ENCODE data around the gene KTI12. TPM values are rescaled to one million over a fixed set of nuclear protein-coding genes. Genes with fewer than 3 reads are reported as not detected.

KTI12 gene
- total and polyA plus RNA-seq, 9 donors = 7.1 to 14.1 (median 11.4) TPM

DNA sequence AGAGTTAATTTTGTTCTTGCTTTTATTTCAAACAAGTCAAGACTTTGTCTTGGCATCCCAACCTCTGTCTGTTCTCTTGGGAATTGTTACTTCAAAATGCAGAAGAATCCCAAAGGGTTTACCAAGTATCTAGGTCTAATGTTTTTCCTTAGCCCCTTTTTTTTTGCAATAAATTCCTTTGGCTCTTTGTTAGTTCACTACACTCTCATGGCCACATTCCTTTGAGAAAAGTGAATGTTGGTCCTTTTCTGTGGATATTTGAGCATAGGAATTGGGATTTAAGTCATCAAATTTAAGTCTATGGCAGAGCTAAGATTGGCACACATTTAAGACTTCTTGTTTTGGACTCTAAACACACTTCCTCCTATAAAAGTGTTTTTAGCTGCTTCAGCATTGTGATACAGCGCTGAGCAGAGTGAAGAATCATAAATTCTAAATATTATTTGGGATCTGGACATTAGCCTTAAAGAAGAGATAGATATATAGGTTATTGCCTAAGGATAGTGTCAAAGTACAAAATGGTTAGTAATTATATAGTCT is 24.3 kb upstream of the KTI12 start:
- H3K27ac ChIP-seq = no peak overlapping the region
- intact Hi-C loops (cut with DNase I) = no loop called here

DNA sequence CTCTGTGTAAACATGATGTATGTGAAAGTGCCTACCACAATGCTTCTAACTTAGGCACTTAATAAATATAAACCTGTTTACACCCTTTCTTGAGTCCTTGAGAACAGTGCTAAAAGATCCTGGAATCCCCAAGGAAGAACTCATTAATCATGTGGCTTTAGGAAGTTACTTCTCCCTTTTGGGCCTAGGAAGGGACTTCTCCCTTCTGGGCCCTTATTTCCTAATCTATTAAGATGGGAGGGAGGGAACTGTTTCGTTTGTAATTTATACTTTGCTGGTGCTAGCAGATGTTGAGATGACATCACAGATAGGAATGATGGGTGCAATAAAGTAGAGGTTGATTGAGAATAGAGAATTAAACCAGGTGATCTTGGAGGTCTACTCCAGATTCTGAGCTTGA is 23.6 kb upstream of the KTI12 start:
- intact Hi-C loops (cut with DNase I) = no loop called here
- Histone ChIP-seq H3K27me3 (no peaks in the 10 kb centered on the region), H3K36me3 (no peaks in the 10 kb centered on the region), H3K4me1 (ENCODE audit: insufficient read depth) (peaks cover 7% of the 10 kb centered on the region), H3K4me3 (peak overlapping the region; percentile 94), H3K9me3 (no peaks in the 10 kb centered on the region), H3K27ac (peak overlapping the region in 1 of 2 donors; percentile 83)
- WGBS, 3 donors = 5 to 14% (median 5%) methylated on average over 1 of the region's 1 CpG
- DNase-seq = no peak
- TF ChIP-seq, protein P1, sequence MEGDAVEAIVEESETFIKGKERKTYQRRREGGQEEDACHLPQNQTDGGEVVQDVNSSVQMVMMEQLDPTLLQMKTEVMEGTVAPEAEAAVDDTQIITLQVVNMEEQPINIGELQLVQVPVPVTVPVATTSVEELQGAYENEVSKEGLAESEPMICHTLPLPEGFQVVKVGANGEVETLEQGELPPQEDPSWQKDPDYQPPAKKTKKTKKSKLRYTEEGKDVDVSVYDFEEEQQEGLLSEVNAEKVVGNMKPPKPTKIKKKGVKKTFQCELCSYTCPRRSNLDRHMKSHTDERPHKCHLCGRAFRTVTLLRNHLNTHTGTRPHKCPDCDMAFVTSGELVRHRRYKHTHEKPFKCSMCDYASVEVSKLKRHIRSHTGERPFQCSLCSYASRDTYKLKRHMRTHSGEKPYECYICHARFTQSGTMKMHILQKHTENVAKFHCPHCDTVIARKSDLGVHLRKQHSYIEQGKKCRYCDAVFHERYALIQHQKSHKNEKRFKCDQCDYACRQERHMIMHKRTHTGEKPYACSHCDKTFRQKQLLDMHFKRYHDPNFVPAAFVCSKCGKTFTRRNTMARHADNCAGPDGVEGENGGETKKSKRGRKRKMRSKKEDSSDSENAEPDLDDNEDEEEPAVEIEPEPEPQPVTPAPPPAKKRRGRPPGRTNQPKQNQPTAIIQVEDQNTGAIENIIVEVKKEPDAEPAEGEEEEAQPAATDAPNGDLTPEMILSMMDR (IDR thresholded peaks at IDR 0.05) = no peak
- no peak for TF ChIP-seq POLR2A (IDR thresholded peaks at IDR 0.05)
- TF ChIP-seq EP300 (IDR thresholded peaks at IDR 0.05) = no peak

More for the DNA sequence above, 24.3 kb upstream of the KTI12 start:
- Histone ChIP-seq H3K36me3 (no peaks in the 10 kb centered on the region), H3K4me3 (no peak overlapping the region), H3K9me3 (no peaks in the 10 kb centered on the region), H3K4me1 (ENCODE audit: insufficient read depth) (peaks cover 7% of the 10 kb centered on the region), H3K27me3 (no peaks in the 10 kb centered on the region)
- no peak for DNase-seq
- WGBS, 3 donors = 71 to 74% (median 72%) methylated on average over 1 of the region's 1 CpG
- TF ChIP-seq, protein P1 (IDR thresholded peaks at IDR 0.05) = no peak
- no peak for TF ChIP-seq POLR2A (IDR thresholded peaks at IDR 0.05)
- TF ChIP-seq EP300 (IDR thresholded peaks at IDR 0.05) = no peak

DNA sequence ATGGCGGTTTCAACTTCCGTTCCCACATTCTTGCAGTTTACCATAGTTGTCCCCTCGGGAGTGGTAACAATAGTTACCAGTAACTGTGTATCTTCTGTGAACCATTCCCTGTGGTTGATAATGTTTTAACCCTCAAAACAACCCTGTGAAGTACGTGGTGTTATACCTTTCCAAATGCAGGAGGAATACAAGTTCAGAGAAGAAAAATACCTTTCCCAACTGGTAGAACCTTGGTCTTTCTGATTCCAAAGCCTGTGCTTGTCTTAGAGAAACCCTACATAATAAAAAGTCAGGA is 23.3 kb upstream of the KTI12 start:
- H3K27ac ChIP-seq = peak overlapping the region; percentile 62 to 83
- peak overlapping the region; percentile 94 for H3K4me3 ChIP-seq
- no peak for DNase-seq
- intact Hi-C loops (cut with DNase I) = no loop called here
- TF ChIP-seq EP300 (IDR thresholded peaks at IDR 0.05) (no peak), POLR2A (IDR thresholded peaks at IDR 0.05) (no peak)
- TF ChIP-seq, protein P1 (IDR thresholded peaks at IDR 0.05) = no peak
- no peaks in the 10 kb centered on the region for H3K36me3 ChIP-seq
- no peaks in the 10 kb centered on the region for H3K27me3 ChIP-seq
- WGBS, 3 donors = 0 to 1% (median 0%) methylated on average over 4 of the region's 4 CpGs
- H3K9me3 ChIP-seq = no peaks in the 10 kb centered on the region
- H3K4me1 ChIP-seq (ENCODE audit: insufficient read depth) = peaks cover 7% of the 10 kb centered on the region

DNA sequence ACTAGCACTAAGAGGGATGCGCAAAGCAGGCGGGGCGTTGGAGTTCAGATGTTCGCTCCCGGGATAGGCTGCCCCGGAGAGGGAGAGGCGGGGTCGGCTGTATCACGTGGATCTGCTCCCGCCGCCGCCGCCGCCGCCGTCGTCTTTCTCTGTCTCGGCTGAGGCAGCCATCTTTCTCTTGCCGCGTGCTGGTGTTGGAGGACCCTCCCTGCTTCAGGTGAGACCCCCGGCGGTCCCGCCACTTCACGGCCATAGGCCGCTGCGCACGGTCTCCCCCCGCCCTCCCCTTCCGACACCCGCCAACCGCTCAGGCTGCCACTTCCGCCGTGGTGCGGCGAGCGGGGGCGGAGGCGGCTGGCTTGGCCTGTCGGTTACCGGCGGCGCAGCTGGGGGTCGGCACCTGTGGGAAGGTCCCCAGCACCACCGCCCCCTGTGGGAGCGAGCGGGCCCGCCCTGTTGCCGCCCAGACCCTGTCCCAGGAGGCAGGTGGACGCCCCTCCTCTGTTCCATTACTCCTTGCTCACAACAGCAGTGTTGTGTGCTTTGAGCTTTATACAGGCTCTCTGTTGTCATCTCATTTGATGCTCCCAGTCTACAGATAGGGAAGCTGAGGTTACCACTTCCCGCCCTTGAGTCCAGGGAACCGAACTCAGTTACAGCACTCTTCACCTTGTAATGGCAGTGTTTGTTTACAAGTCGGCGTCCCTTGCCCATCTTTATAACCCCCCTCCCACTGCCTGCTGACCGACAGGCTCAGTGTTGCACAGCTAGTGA is 22.7 kb upstream of the KTI12 start, which contains the start of gene BTF3L4:
BTF3L4 (plus strand) TSS at position 133 of the 774 bp plus-strand sequence. CDS start 3,553 bp downstream, outside the sequence.
- peak; percentile 91 to 94 (median 93) for DNase-seq
- Histone ChIP-seq H3K4me3 (peak within 1 kb of the TSS; percentile 94), H3K9me3 (no peaks in the 10 kb centered on the region), H3K27ac (peak within 1 kb of the TSS; percentile 62 to 83), H3K27me3 (no peaks in the 10 kb centered on the region), H3K36me3 (no peaks in the 10 kb centered on the region), H3K4me1 (ENCODE audit: insufficient read depth) (peaks cover 7% of the 10 kb centered on the region)
- TF ChIP-seq EP300 (IDR thresholded peaks at IDR 0.05) = no peak
- TF ChIP-seq, protein P1 (IDR thresholded peaks at IDR 0.05) = peak in 1 of 3 donors; percentile 25
- peak; percentile 70 for TF ChIP-seq POLR2A (IDR thresholded peaks at IDR 0.05)
- WGBS, 3 donors = 0 to 1% (median 1%) methylated on average over 33 to 54 of the region's 54 CpGs
- intact Hi-C loops (cut with DNase I) = no loop called here

All from ovary (tissue), 9 donors.